HUDEP-2 (cell line): Measurements from ENCODE around the gene RPS3.

Source experiments
- DNase-seq, 76 experiments: peaks; one replicate each; lab custom pipeline; 2025; ENCODE audit not compliant: unreplicated experiment in 76 of 76; lab: John Stamatoyannopoulos, UW

Gene RPS3

DNA sequence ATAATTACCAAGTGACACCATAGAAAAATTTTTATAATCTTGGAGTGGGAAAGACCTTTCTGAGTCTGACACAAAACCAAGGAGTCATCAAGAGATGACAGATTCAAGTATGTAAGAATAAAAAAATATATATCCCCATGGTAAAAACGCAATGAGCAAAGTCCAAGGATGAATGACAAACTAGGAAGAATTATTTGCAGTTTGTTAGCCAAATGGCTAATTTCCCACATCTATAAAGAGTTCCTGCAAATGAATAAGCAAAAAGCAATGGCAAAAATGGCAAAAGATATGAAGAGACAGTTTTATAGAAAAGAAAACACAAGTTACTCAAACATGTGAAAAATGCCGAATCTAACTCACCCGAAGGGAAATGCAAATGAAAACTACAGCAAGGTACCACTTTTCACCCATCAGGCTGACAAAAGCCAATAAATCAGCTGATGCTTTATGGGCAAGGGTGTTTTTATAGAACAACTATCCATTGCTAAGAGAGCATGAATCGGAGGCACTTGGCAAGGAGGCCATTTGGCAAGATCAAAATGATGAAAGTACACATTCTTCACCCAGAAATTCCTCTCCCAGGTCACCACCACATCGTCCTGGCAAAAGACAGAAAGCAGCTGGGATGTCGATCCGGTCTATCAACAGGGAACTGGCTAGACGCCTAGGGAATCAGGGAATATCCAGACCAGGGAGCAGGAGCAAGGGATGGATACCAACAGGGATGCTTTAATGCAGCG, 54.8 kb downstream of the RPS3 start:
- no peak for DNase-seq

- DNase-seq: no peak
These were observed 55.7 kb downstream of the RPS3 start for GRCh38 chr11:75454987-75455386.
